T-cell (primary cell): ENCODE results near the gene COPS9. TPM values are rescaled to one million over a fixed set of nuclear protein-coding genes. Genes with fewer than 3 reads are reported as not detected.

ENCODE experiments used
- ATAC-seq, 4 experiments: fragments of 200-7000 bp in 3 of 4; fragments of 150-1000 bp in 1 of 4; cut with Tn5 transposase; replicated peaks in 1 of 4; 1 replicate in 3 of 4; 2 replicates in 1 of 4; pipeline ENCODE4 v1.10.0; 2021; ENCODE audit warnings: moderate library complexity in 3 of 4, mild to moderate bottlenecking in 2 of 4, moderate number of reproducible peaks in 1 of 4
- CTCF ChIA-PET, 2 donors: fragments of 300-600 bp; sonication (Branson Sonifier 250); formaldehyde crosslinking; loops; one replicate each; lab custom pipeline; 2022; ENCODE audit warnings: antibody characterized with exemption in 2 of 2; lab: Charles Lee
- POLR2A ChIA-PET, 2 donors: fragments of 300-600 bp; sonication (Branson Sonifier 250); formaldehyde crosslinking; loops; one replicate each; lab custom pipeline; 2022; ENCODE audit warnings: antibody characterized with exemption in 2 of 2; lab: Charles Lee
- DNase-seq, 35 experiments: peaks; one replicate each; pipeline versions ENCODE4 v3.0.0 to v3.0.0-alpha.2; 2013 to 2023
- H3K27ac ChIP-seq: one replicate; pipeline ENCODE4 v1.5.1; 2013; ENCODE audit warnings: low read length
- H3K27me3 ChIP-seq, 2 experiments: replicated peaks in 1 of 2; 1 replicate in 1 of 2; 2 replicates in 1 of 2; pipeline versions ENCODE4 v1.6.1 to v1.7.0; 2013; ENCODE audit warnings: low read length in 1 of 2, mixed read lengths in 1 of 2; ENCODE audit not compliant: control insufficient read depth in 2 of 2, insufficient read depth in 2 of 2; ENCODE audit errors: extremely low read depth in 1 of 2
- H3K36me3 ChIP-seq, 2 donors: 1 replicate in 1 of 2; 2 replicates in 1 of 2; pipeline versions ENCODE4 v1.6.1 to v1.7.0; 2013; ENCODE audit warnings: low read length in 1 of 2; ENCODE audit not compliant: control insufficient read depth in 2 of 2, insufficient read depth in 1 of 2; ENCODE audit errors: extremely low read depth in 1 of 2
- H3K4me1 ChIP-seq, 2 experiments: 1 replicate in 1 of 2; 2 replicates in 1 of 2; pipeline versions ENCODE4 v1.6.1 to v1.7.0; 2013; ENCODE audit warnings: low read length in 2 of 2, mixed read lengths in 1 of 2; ENCODE audit not compliant: insufficient read depth in 2 of 2, control insufficient read depth in 1 of 2; ENCODE audit errors: extremely low read depth in 1 of 2
- H3K4me3 ChIP-seq, 2 donors: 1 replicate in 1 of 2; 2 replicates in 1 of 2; pipeline versions ENCODE4 v1.5.1 to v1.7.0; 2013; ENCODE audit warnings: mild to moderate bottlenecking in 2 of 2, low read length in 1 of 2, moderate library complexity in 1 of 2; ENCODE audit not compliant: control insufficient read depth in 1 of 2; ENCODE audit errors: extremely low read depth in 1 of 2
- H3K9me3 ChIP-seq: 2 replicates; pipeline ENCODE4 v1.7.0; 2013
- H3K27ac Mint-ChIP-seq, 2 donors: one replicate each; pipeline ENCODE4 v1.8.0; 2020 to 2021; ENCODE audit warnings: mild to moderate bottlenecking in 2 of 2, mixed read lengths in 2 of 2
- H3K27me3 Mint-ChIP-seq, 2 donors: one replicate each; pipeline ENCODE4 v1.8.0; 2021 to 2022; ENCODE audit warnings: mixed read lengths in 2 of 2
- H3K36me3 Mint-ChIP-seq: one replicate; pipeline ENCODE4 v1.8.0; 2021; ENCODE audit warnings: mixed read lengths
- H3K4me1 Mint-ChIP-seq, 3 donors: one replicate each; pipeline ENCODE4 v1.8.0; 2020 to 2022; ENCODE audit warnings: mixed read lengths in 3 of 3, mild to moderate bottlenecking in 1 of 3
- H3K4me3 Mint-ChIP-seq, 3 donors: one replicate each; pipeline ENCODE4 v1.8.0; 2020 to 2022; ENCODE audit warnings: mild to moderate bottlenecking in 3 of 3, mixed read lengths in 3 of 3, moderate library complexity in 3 of 3
- H3K9me3 Mint-ChIP-seq, 3 donors: one replicate each; pipeline ENCODE4 v1.8.0; 2020 to 2022; ENCODE audit warnings: mixed read lengths in 3 of 3
- WGBS: methylation state at CpG from one replicate; pipeline ENCODE4 v1.1.5; 2013; ENCODE audit warnings: missing lambda C conversion rate; ENCODE audit not compliant: insufficient coverage; 5-methylcytosine and 5-hydroxymethylcytosine counted together
- total RNA-seq, 35 experiments: library from RNA in 6 of 35; stranded (reverse) in 6 of 35; fragments of 120-200 nt in 1 of 35; gene quantifications; one replicate each; pipeline versions ENCODE4 v1.2.1 to v1.2.4 and lab custom pipeline; 2013 to 2026

Gene COPS9
- total RNA-seq, 5 donors from 2014 or later (not counting 1 experiment from before 2014, with no cell fraction given), result 66.3 to 96.2 (median 85.4) TPM

DNA sequence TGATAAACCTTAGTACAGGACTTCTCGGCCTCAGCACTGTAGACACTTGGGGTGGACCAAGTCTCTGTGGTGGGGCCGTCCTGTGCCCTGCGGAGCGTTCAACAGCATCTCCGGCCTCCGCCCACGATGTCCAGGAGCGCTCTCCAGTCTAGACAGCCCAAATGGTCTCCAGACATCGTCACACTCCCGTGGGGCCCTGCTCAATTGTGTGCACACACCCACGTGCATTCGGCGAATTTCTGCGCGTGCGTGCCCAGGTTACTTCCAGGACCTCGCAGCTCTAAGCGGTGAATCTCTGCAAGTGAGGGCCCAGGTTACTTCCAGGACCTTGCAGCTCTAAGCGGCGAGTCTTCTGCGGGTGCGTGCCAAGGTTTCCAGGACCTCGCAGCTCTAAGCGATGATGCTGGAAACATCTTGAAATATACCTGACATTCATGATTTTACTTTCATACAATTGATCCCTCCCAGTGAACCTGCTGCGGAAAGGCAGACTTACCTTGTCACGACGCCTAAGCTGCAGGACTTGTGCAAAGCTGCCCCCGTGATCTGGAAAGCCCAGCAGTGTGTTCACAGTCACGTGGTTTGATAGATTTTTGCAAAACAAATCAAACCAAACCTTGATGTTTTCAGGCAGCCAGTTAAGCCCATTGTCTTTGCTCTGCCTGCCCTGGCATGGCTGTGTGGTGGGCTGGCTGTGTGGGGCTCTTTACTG lies 20.5 kb upstream of the COPS9 start:
- ChIA-PET CTCF (no interaction called here), POLR2A (interaction anchor here in 1 of 2 donors (0.6 kb wide), 1 partner anchor 41 kb away, joined by 3 read pairs; no protein-coding TSS in a partner anchor)
- Histone ChIP-seq H3K9me3 (no peaks in the 10 kb centered on the region), H3K27ac (no peak overlapping the region), H3K4me1 (no peaks in the 10 kb centered on the region), H3K36me3 (no peaks in the 10 kb centered on the region), H3K27me3 (peaks cover 0 to 28% of the 10 kb centered on the region in 2 experiments), H3K4me3 (no peak overlapping the region)
- H3K9me3 Mint-ChIP-seq, result peaks cover 0 to 7% (median 4%) of the 10 kb centered on the region in 3 donors
- H3K4me1 Mint-ChIP-seq, result no peaks in the 10 kb centered on the region
- H3K4me3 Mint-ChIP-seq, result no peak overlapping the region
- H3K27me3 Mint-ChIP-seq, result peaks cover 13 to 21% of the 10 kb centered on the region in 2 donors
- ATAC-seq, result no peak
- H3K36me3 Mint-ChIP-seq, result no peaks in the 10 kb centered on the region
- no peak overlapping the region for H3K27ac Mint-ChIP-seq
- no peak for DNase-seq
- 87% methylated on average over 28 of the region's 29 CpGs for WGBS

GRCh38 chr2:240155745-240156390 lies 19.8 kb upstream of the COPS9 start:
- Histone ChIP-seq H3K27me3 (peaks cover 0 to 29% of the 10 kb centered on the region in 2 experiments), H3K4me3 (no peak overlapping the region), H3K36me3 (no peaks in the 10 kb centered on the region), H3K27ac (no peak overlapping the region), H3K9me3 (no peaks in the 10 kb centered on the region), H3K4me1 (no peaks in the 10 kb centered on the region)
- Mint-ChIP-seq H3K4me3 (no peak overlapping the region), H3K27me3 (peaks cover 17 to 24% of the 10 kb centered on the region in 2 donors), H3K36me3 (no peaks in the 10 kb centered on the region), H3K9me3 (peaks cover 0 to 7% (median 4%) of the 10 kb centered on the region in 3 donors), H3K27ac (no peak overlapping the region), H3K4me1 (no peaks in the 10 kb centered on the region)
- POLR2A ChIA-PET, result interaction anchor here in 1 of 2 donors (0.6 kb wide), 1 partner anchor 41 kb away, joined by 3 read pairs; no protein-coding TSS in a partner anchor
- CTCF ChIA-PET, result no interaction called here
- ATAC-seq (no peak), DNase-seq (no peak)
- 92% methylated on average over 4 of the region's 13 CpGs for WGBS

DNA sequence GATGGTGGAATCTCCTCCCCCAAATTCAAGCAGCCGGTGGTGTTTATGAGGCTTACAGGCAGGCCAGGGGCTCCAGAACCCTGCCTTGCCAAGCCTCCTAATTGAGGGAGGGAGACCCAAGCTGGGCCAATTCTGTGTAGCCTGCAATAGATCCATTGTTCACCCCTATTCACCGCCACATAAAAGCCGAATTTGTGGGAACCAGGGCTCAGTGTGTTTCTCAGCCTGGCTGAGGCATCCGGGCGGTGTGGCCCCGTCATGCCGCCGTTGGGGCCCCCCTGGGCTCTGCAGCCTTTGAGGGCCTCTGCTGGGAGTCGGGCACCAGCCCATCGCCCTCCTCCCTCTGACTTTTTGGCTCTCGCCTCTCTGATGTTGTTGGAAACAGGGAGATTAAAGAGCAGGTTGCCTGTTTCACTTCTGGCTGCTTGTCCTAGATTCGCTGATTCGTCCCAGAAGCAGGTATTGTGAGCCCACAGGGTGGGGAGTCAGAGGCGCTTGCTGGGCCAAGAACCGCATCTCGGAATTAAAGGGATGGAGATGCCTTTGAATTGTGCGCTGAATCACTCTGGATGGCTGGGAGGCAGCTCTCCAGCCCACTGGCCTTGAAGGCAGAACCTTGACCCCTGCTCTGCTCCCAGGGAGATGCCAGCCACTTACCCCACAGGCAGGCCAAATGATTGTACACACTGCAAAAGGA lies 19.1 kb upstream of the COPS9 start:
- Histone ChIP-seq H3K9me3 (no peaks in the 10 kb centered on the region), H3K4me3 (no peak overlapping the region), H3K27me3 (peaks cover 0 to 34% of the 10 kb centered on the region in 2 experiments), H3K36me3 (no peaks in the 10 kb centered on the region), H3K4me1 (peaks cover 0 to 3% of the 10 kb centered on the region in 2 experiments), H3K27ac (no peak overlapping the region)
- Mint-ChIP-seq H3K36me3 (no peaks in the 10 kb centered on the region), H3K27ac (no peak overlapping the region), H3K4me1 (no peaks in the 10 kb centered on the region), H3K4me3 (no peak overlapping the region), H3K9me3 (peaks cover 0 to 7% (median 4%) of the 10 kb centered on the region in 3 donors), H3K27me3 (peaks cover 13 to 24% of the 10 kb centered on the region in 2 donors)
- WGBS, result 74% methylated on average over 8 of the region's 17 CpGs
- CTCF ChIA-PET, result no interaction called here
- POLR2A ChIA-PET, result no interaction called here
- no peak for ATAC-seq
- no peak for DNase-seq

DNA sequence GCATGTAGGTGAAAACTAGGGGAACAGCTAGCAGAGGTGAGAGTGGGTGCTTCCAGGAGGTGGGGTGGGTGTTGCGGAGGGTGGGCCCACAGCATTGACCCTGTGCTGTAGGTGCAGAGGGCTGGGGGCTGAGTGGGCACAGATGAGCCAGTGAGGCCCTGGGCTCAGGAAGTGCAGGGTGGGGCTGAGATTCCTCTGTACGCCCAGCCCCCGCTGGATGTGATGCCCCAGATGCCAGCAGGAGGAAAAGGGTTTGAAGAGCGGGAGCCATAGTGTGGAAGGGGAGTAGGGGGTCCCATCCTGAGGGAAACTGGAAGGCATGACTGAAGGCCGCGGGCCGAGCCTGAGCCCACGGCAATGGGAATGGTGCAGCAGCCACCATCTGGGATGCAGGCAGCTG lies 18.5 kb upstream of the COPS9 start:
- H3K36me3 Mint-ChIP-seq, result no peaks in the 10 kb centered on the region
- Histone ChIP-seq H3K4me1 (peaks cover 0 to 3% of the 10 kb centered on the region in 2 experiments), H3K27ac (no peak overlapping the region), H3K36me3 (no peaks in the 10 kb centered on the region), H3K4me3 (no peak overlapping the region), H3K27me3 (peaks cover 0 to 39% of the 10 kb centered on the region in 2 experiments), H3K9me3 (no peaks in the 10 kb centered on the region)
- H3K27ac Mint-ChIP-seq, result no peak overlapping the region
- DNase-seq, result no peak
- ATAC-seq, result no peak
- peaks cover 0 to 7% (median 4%) of the 10 kb centered on the region in 3 donors for H3K9me3 Mint-ChIP-seq
- peaks cover 18 to 24% of the 10 kb centered on the region in 2 donors for H3K27me3 Mint-ChIP-seq
- ChIA-PET POLR2A (interaction anchor here in 1 of 2 donors (0.7 kb wide), 1 partner anchor 198 kb away, joined by 7 read pairs; no protein-coding TSS in a partner anchor), CTCF (interaction anchor here in 1 of 2 donors (0.8 to 1.0 kb wide), 2 partner anchors 11 to 284 kb away, joined by 3 read pairs; no protein-coding TSS in a partner anchor)
- H3K4me3 Mint-ChIP-seq, result no peak overlapping the region
- WGBS, result 85% methylated on average over 5 of the region's 8 CpGs
- H3K4me1 Mint-ChIP-seq, result no peaks in the 10 kb centered on the region

GRCh38 chr2:240153418-240153817 lies 17.3 kb upstream of the COPS9 start:
- Mint-ChIP-seq H3K27me3 (peaks cover 18 to 24% of the 10 kb centered on the region in 2 donors), H3K9me3 (peaks cover 0 to 7% (median 4%) of the 10 kb centered on the region in 3 donors), H3K36me3 (no peaks in the 10 kb centered on the region), H3K4me3 (no peak overlapping the region), H3K27ac (no peak overlapping the region), H3K4me1 (no peaks in the 10 kb centered on the region)
- ATAC-seq (no peak), DNase-seq (no peak)
- ChIA-PET POLR2A (no interaction called here), CTCF (interaction anchor here in 1 of 2 donors (1.0 kb wide), 1 partner anchor 10 kb away, joined by 3 read pairs; no protein-coding TSS in a partner anchor)
- Histone ChIP-seq H3K4me3 (no peak overlapping the region), H3K36me3 (no peaks in the 10 kb centered on the region), H3K27me3 (peaks cover 0 to 51% of the 10 kb centered on the region in 2 experiments), H3K4me1 (peaks cover 0 to 3% of the 10 kb centered on the region in 2 experiments), H3K9me3 (no peaks in the 10 kb centered on the region), H3K27ac (no peak overlapping the region)
- WGBS, result no CpG with 5 or more reads among the region's 3 CpGs

DNA sequence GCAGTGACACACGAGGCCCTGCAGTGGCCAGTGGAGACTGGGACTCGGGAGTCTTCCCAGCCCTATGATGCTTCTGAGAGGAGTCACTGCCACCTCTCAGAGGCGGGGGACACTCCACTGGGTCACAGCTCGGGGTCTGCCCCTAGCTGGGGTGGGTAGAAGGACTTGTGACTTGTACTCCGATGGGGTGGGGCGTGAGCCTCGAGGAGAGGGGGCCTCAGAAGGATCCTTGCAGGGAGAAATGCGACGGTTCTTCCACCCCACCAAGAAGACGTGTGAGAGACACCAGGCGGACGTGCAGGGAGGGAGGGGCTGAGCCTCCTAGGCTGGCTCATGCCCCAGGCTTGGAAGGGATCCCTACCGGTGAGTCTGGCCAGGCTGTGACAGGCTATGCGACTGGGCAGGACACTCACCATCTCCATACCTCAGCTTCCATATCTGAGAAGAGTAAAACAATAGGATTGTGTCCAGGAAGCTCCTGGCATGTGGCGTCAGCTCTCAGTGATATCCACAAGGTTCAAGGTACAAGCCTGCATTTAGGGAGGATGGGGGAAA lies 15.4 kb upstream of the COPS9 start:
- peaks cover 0 to 3% of the 10 kb centered on the region in 2 experiments for H3K4me1 ChIP-seq
- peaks cover 0 to 54% of the 10 kb centered on the region in 2 experiments for H3K27me3 ChIP-seq
- peaks cover 18 to 24% of the 10 kb centered on the region in 2 donors for H3K27me3 Mint-ChIP-seq
- H3K36me3 ChIP-seq, result no peaks in the 10 kb centered on the region
- no peaks in the 10 kb centered on the region for H3K4me1 Mint-ChIP-seq
- no peaks in the 10 kb centered on the region for H3K9me3 ChIP-seq
- ChIA-PET CTCF (no interaction called here), POLR2A (no interaction called here)
- H3K27ac Mint-ChIP-seq, result no peak overlapping the region
- H3K9me3 Mint-ChIP-seq, result peaks cover 0 to 7% (median 4%) of the 10 kb centered on the region in 3 donors
- H3K4me3 ChIP-seq, result no peak overlapping the region
- 54% methylated on average over 8 of the region's 15 CpGs for WGBS
- no peak for ATAC-seq
- no peak for DNase-seq
- no peak overlapping the region for H3K27ac ChIP-seq
- no peak overlapping the region for H3K4me3 Mint-ChIP-seq
- H3K36me3 Mint-ChIP-seq, result no peaks in the 10 kb centered on the region
